Neural cell (in vitro differentiated cells): ENCODE measurements around the gene TLN1.

ENCODE experiments used
- CTCF ChIP-seq: fragments of 450-650 bp; IDR thresholded peaks from 2 replicates; pipeline ENCODE4 v1.5.1; 2014; ENCODE audit warnings: antibody characterized with exemption, mild to moderate bottlenecking, moderate library complexity; ENCODE audit not compliant: poor library complexity, severe bottlenecking
- RAD21 ChIP-seq: fragments of 450-650 bp; conservative IDR thresholded peaks from 2 replicates; pipeline ENCODE4 v1.6.1; 2014; ENCODE audit warnings: antibody characterized with exemption, mild to moderate bottlenecking, moderate library complexity

GRCh38 chr9:35738924-35739323 is 6.9 kb upstream of the TLN1 start:
- TF ChIP-seq RAD21 (no peak), CTCF (no peak)
